ENCODE results near the gene SCLY. TPM values are rescaled to one million over a fixed set of nuclear protein-coding genes. Genes with fewer than 3 reads are reported as not detected.

The SCLY gene
- total and polyA plus RNA-seq, 2 donors (not counting 1 experiment from before 2014, with no cell fraction given), result 5.3 to 16.5 TPM

DNA sequence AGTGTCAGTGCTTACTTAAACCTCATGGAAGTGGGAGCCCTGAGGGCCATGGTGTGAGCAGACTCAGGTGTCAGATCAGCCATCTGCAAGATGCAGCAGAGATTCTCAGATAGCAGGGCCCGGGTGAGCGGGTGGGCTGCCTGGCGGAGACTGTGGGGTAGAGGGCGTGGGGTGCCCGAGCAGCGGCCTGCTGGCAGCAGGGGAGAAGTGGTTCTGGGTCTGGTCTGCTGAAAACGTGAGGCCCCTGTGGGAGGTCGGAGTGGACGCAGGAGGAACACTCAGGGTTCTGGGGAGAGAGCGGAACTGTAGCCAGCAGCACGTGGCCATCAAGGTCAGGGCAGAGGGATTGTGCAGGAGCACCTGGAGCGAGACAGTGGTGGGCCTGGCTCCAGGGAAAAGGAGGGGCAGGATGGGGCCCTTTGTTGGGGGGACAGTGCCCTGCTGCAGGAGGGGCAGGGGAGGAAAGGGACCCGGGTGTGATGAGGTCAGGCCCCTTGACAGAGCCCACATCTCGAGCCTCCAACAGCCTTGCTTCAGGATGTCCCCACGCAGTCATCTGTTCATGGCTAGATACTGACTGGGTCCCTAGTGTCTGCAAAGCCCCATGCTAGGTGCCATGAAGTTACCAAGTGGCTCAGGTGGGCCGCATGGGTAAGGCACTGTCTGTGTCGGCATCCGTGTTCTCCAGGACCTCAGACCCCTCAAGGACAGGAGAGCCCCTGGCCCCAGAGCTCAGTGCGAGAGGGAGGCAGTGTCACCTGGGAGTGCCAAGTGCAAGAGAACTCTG is 36.6 kb downstream of the SCLY start:
- Histone ChIP-seq H3K27ac (ENCODE audit: insufficient read depth, low read length) (no peak overlapping the region), H3K4me3 (replicated peaks in 1 of 4; ENCODE audit: control extremely low read depth in 1 of 4, insufficient read depth in 1 of 4, low read depth in 3 of 4, low read length in 4 of 4) (no peak overlapping the region), H4K20me1 (ENCODE audit: control insufficient read depth, extremely low read depth, insufficient read depth, low read length) (no peaks in the 10 kb centered on the region), H3K27me3 (ENCODE audit: control insufficient read depth, insufficient read depth, low read length) (no peaks in the 10 kb centered on the region), H3K9ac (ENCODE audit: insufficient read depth, low read length) (no peak overlapping the region), H3K79me2 (ENCODE audit: control insufficient read depth, insufficient read depth, low read length) (no peaks in the 10 kb centered on the region), H3K9me3 (ENCODE audit: control insufficient read depth, insufficient read depth, low read depth, low read length) (no peaks in the 10 kb centered on the region), H3K4me1 (ENCODE audit: control insufficient read depth, extremely low read depth, insufficient read depth, low read length) (no peaks in the 10 kb centered on the region), H3K36me3 (ENCODE audit: control insufficient read depth, insufficient read depth, low read length) (no peaks in the 10 kb centered on the region), H3K4me2 (ENCODE audit: extremely low read depth, insufficient read depth, low read length) (no peak overlapping the region), H2AFZ (ENCODE audit: low read length) (no peak overlapping the region)
- TF ChIP-seq, protein P1, sequence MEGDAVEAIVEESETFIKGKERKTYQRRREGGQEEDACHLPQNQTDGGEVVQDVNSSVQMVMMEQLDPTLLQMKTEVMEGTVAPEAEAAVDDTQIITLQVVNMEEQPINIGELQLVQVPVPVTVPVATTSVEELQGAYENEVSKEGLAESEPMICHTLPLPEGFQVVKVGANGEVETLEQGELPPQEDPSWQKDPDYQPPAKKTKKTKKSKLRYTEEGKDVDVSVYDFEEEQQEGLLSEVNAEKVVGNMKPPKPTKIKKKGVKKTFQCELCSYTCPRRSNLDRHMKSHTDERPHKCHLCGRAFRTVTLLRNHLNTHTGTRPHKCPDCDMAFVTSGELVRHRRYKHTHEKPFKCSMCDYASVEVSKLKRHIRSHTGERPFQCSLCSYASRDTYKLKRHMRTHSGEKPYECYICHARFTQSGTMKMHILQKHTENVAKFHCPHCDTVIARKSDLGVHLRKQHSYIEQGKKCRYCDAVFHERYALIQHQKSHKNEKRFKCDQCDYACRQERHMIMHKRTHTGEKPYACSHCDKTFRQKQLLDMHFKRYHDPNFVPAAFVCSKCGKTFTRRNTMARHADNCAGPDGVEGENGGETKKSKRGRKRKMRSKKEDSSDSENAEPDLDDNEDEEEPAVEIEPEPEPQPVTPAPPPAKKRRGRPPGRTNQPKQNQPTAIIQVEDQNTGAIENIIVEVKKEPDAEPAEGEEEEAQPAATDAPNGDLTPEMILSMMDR (conservative IDR thresholded peaks at IDR 0.05 in 1 of 2, IDR thresholded peaks at IDR 0.05 in 1 of 2; ENCODE audit: low read depth in 1 of 2, low read length in 2 of 2), result no peak
- TF ChIP-seq EZH2 (IDR thresholded peaks at IDR 0.05; ENCODE audit: low read length, missing control alignments), result no peak
- no peak for DNase-seq (ENCODE audit: low read depth in 2 of 2)

DNA sequence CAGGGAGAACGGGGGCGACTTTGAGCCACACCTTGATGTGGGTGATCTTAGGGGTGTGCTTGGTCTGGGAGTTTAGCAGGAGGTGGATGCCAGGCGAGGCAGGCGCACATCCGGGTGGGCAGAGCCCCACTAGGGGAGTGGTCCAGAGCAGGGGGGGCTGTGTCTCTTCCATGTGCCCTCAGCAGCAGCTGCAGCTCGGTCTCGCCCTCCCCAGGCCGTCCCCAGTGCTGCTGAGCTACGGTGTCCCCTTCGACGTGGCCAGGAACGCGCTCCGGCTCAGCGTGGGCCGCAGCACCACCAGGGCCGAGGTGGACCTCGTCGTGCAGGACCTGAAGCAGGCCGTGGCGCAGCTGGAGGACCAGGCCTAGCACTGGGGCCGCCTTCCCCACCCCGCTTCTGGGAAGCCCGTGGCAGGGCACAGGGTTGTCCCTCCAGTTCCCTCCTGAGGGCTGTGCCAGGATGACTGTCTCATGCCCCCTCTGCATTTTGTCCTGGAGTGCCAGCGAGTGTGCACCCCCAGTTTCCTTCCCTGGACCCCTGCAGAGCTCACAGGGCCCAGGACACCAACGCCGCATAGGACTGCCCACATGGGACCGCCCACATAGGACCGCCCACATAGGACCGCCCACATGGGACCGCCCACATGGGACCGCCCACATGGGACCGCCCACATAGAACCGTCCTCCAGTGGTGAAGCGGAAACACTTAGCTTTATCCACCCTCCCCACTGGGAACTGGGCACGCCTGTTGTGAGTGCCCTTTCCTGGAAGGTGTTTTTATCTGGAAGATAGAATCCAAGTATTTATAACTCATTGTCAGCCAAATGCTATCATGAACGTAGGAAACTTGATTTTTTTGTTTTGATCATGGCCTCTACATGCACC is 37.4 kb downstream of the SCLY start:
- H3K9ac ChIP-seq (ENCODE audit: insufficient read depth, low read length), result no peak overlapping the region
- no peak overlapping the region for H2AFZ ChIP-seq (ENCODE audit: low read length)

More for the DNA sequence above, 37.4 kb downstream of the SCLY start:
- H3K4me2 ChIP-seq (ENCODE audit: extremely low read depth, insufficient read depth, low read length), result no peak overlapping the region
- TF ChIP-seq EZH2 (IDR thresholded peaks at IDR 0.05; ENCODE audit: low read length, missing control alignments), result no peak
- TF ChIP-seq, protein P1 (conservative IDR thresholded peaks at IDR 0.05 in 1 of 2, IDR thresholded peaks at IDR 0.05 in 1 of 2; ENCODE audit: low read depth in 1 of 2, low read length in 2 of 2), result no peak
- H4K20me1 ChIP-seq (ENCODE audit: control insufficient read depth, extremely low read depth, insufficient read depth, low read length), result no peaks in the 10 kb centered on the region
- H3K4me3 ChIP-seq (replicated peaks in 1 of 4; ENCODE audit: control extremely low read depth in 1 of 4, insufficient read depth in 1 of 4, low read depth in 3 of 4, low read length in 4 of 4), result no peak overlapping the region
- H3K36me3 ChIP-seq (ENCODE audit: control insufficient read depth, insufficient read depth, low read length), result no peaks in the 10 kb centered on the region
- H3K27ac ChIP-seq (ENCODE audit: insufficient read depth, low read length), result no peak overlapping the region
- H3K79me2 ChIP-seq (ENCODE audit: control insufficient read depth, insufficient read depth, low read length), result no peaks in the 10 kb centered on the region
- no peaks in the 10 kb centered on the region for H3K4me1 ChIP-seq (ENCODE audit: control insufficient read depth, extremely low read depth, insufficient read depth, low read length)
- DNase-seq (ENCODE audit: low read depth in 2 of 2), result peak; percentile 23 to 74
- no peaks in the 10 kb centered on the region for H3K9me3 ChIP-seq (ENCODE audit: control insufficient read depth, insufficient read depth, low read depth, low read length)
- no peaks in the 10 kb centered on the region for H3K27me3 ChIP-seq (ENCODE audit: control insufficient read depth, insufficient read depth, low read length)
